Measurements from ENCODE around the gene CHFR.

Gene CHFR

GRCh38 chr12:132835076-132836025 is 52.1 kb downstream of the CHFR start:
- TF ChIP-seq CTCF (IDR thresholded peaks at IDR 0.05; ENCODE audit: extremely low read depth, insufficient read depth, missing control alignments) = no peak
- in situ Hi-C loops (cut with MboI; ENCODE audit: low pct_unique_long_range_greater_than_20kb, low sequenced_read_pairs, unreplicated experiment) = no loop called here
- no peak for DNase-seq (ENCODE audit: low spot score)

GRCh38 chr12:132834181-132834711 is 53.2 kb downstream of the CHFR start:
- in situ Hi-C loops (cut with MboI; ENCODE audit: low pct_unique_long_range_greater_than_20kb, low sequenced_read_pairs, unreplicated experiment) = no loop called here
- DNase-seq (ENCODE audit: low spot score) = no peak
- TF ChIP-seq CTCF (IDR thresholded peaks at IDR 0.05; ENCODE audit: extremely low read depth, insufficient read depth, missing control alignments) = no peak

DNA sequence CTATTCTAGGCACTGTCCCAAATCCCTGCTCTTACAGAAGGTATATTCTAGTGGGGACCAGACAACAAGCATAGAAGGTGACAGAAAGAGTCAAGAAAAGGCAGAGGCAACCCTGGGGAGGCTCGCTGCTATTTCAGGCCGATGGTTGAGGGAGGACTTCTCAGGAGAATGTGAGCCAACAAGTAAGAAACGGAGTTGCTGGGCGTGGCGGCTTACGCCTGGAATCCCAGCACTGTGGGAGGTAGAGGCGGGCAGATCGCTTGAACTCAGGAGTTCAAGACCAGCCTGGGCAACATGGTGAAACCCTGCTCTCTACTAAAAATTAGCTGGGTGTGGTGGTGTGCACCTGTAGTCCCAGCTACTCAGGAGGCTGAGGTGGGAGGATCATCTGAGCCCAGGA is 54.1 kb downstream of the CHFR start:
- in situ Hi-C loops (cut with MboI; ENCODE audit: low pct_unique_long_range_greater_than_20kb, low sequenced_read_pairs, unreplicated experiment) = no loop called here
- no peak for TF ChIP-seq CTCF (IDR thresholded peaks at IDR 0.05; ENCODE audit: extremely low read depth, insufficient read depth, missing control alignments)
- DNase-seq (ENCODE audit: low spot score) = no peak

- in situ Hi-C loops (cut with MboI; ENCODE audit: low pct_unique_long_range_greater_than_20kb, low sequenced_read_pairs, unreplicated experiment) = no loop called here
- no peak for TF ChIP-seq CTCF (IDR thresholded peaks at IDR 0.05; ENCODE audit: extremely low read depth, insufficient read depth, missing control alignments)
- no peak for DNase-seq (ENCODE audit: low spot score)
Observed at GRCh38 chr12:132831771-132832170, 55.6 kb downstream of the CHFR start.

DNA sequence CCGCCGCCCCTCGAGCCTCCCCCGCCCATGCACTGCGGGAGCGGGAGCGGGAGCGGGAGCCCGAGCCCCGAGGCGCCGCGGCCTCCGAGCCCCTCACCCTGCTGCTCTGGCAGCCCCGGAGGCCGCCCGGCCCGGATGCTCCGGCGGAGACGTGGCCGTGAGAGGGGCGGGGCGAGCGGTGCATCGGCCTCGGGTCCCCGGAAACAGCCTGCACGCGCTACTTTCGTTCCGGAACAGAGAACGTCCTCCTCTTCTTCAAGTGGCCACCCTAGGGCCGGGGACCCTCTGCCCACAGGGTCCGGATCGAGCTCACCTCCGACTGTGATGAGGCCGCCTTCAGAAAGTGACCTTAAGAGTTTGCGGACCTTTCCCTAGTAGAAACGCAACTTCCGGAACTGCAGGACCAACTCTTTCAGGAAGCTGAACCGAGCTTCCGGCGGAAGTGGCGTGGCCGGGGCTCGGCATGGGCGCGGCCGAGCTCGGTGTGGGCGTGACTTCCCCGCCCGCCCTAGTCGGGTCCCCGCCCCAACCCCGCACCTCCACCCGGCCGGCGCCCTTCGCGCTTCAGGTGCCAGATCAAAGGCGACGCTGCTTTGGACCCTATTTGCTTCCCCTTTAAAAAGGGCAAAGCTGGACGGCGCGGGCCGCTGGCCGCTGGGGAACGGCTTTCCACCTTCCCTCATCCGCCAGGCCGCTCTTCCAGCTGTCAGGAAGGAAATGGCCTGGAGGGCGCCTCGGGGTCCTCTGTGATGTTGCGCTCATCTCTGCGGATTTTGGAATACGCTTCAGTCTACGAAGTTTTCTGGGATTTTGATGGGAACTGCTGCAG is 58.5 kb downstream of the CHFR start, which contains the start of gene GOLGA3:
Gene GOLGA3 (minus strand): TSS at position 164 of the 829 bp plus-strand sequence. CDS start 6,741 bp downstream, outside the sequence.
- DNase-seq (ENCODE audit: low spot score) = peak; percentile 99
- in situ Hi-C loops (cut with MboI; ENCODE audit: low pct_unique_long_range_greater_than_20kb, low sequenced_read_pairs, unreplicated experiment) = no loop called here
- TF ChIP-seq CTCF (IDR thresholded peaks at IDR 0.05; ENCODE audit: extremely low read depth, insufficient read depth, missing control alignments) = no peak

Measured in GM13977 (cell line).